KOPT-K1 (cell line): Measurements from ENCODE around the gene CA10.

Source experiments
- H3K27ac ChIP-seq: fragments of 200-600 bp; sonication (generic); 2 replicates; pipeline ENCODE4 v1.5.1; 2016; ENCODE audit warnings: antibody characterized with exemption, mild to moderate bottlenecking, low read depth, low read length; ENCODE audit not compliant: poor library complexity, severe bottlenecking
- H3K36me3 ChIP-seq: fragments of 200-600 bp; sonication (generic); 2 replicates; pipeline ENCODE4 v1.5.1; 2017; ENCODE audit warnings: antibody characterized with exemption, mild to moderate bottlenecking, low read length, moderate library complexity; ENCODE audit not compliant: insufficient read depth
- H3K9me3 ChIP-seq: fragments of 200-600 bp; sonication (generic); 2 replicates; pipeline ENCODE4 v1.5.1; 2017; ENCODE audit warnings: antibody characterized with exemption, low read length, mild to moderate bottlenecking; ENCODE audit not compliant: insufficient read depth, poor library complexity, severe bottlenecking

Gene CA10

DNA sequence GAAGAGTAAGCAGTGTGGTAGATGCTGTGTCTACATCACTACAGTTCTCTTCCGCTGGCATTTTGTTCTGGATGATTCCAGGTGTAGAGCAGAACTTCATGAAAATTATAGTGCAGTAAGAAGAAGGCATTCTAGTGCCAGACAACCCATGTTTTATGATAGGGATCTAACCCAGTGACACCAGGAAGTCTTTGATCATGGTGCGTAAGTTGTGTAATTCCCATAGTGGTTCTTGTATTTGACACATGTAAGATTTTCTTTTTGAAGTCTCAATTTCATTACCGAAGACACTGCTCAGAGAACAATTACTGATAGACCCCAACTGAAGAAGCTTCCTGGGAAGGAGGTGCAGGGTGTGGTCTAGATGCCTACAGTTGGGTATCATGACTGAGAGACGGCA is 356.9 kb downstream of the CA10 start:
- H3K27ac ChIP-seq = no peak overlapping the region
- no peaks in the 10 kb centered on the region for H3K36me3 ChIP-seq
- no peaks in the 10 kb centered on the region for H3K9me3 ChIP-seq

DNA sequence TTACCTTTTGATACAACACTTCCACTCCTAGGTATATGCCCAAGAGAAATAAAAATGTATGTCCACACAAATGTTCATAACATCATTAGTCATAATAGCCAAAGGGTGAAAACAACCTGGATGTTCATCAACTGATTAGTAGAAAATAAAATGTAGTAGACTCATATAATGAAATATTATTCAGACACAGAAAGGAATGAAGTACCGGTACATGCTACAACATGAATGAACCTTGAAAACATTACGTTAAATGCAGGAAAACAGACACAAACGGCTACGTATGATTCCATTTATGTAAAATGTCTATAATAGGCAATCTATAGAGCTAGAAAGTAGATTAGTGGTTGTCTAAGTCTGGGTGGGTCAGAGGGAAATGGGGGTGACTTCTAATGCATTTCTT is 358.5 kb downstream of the CA10 start:
- Histone ChIP-seq H3K9me3 (no peaks in the 10 kb centered on the region), H3K27ac (no peak overlapping the region), H3K36me3 (no peaks in the 10 kb centered on the region)

DNA sequence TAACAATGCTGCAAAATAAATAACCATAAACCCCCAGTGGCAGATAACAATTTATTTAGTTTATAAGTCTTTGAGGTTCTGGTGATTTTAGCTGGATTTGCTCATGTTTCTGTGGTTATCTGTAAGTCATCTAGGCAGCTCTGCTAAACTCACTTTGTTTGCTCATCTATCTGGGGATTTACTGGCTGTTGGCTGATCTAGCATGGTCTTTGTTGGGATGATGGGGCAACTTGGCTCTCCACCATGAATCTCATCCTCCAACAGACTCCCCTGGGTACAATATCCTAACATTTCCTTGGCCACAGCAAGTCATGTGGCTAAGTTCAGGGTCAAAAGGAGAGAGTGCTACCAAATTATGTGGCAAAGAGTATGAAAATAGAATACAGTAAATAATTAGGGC is 359.3 kb downstream of the CA10 start:
- Histone ChIP-seq H3K27ac (no peak overlapping the region), H3K9me3 (no peaks in the 10 kb centered on the region), H3K36me3 (no peaks in the 10 kb centered on the region)

DNA sequence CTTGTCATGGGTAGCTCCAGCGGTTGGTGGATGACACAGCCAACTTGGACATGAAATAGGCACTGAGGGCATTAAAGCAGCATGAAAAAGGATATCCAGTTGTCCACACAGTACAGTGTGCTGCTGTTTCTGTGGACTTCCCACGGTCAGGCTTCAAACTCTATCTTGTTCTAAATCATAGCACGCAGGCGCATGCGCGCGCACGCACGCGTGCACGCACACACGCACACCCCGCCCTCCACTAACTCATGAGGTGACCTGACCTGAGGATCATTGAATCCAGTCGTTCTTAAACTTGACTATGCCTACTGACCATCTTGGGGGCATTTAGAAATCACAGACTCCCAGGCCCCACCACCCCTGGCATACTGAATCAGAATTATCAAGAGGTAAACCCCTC is 361.4 kb downstream of the CA10 start:
- Histone ChIP-seq H3K36me3 (no peaks in the 10 kb centered on the region), H3K9me3 (no peaks in the 10 kb centered on the region), H3K27ac (no peak overlapping the region)

DNA sequence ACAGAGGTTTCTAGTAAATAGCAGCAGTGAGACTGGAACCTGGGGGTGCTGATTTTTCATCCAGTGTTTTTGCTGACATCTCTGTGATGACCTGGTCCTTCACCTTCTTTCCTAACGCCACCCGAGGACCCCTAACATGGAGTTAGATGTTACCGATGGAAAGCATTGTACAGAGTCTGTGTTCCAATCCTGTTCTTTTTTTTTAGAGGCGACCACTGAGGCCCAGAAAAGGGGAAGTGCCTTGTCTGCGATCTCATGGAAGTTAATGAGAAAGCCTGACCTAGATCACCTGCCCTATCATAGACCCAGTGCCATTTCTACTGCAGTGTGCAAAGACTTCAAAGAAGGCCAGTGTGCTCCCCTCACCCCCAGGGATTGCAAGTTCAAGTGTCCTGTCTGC is 362.5 kb downstream of the CA10 start:
- no peaks in the 10 kb centered on the region for H3K36me3 ChIP-seq
- H3K9me3 ChIP-seq = no peaks in the 10 kb centered on the region
- no peak overlapping the region for H3K27ac ChIP-seq

DNA sequence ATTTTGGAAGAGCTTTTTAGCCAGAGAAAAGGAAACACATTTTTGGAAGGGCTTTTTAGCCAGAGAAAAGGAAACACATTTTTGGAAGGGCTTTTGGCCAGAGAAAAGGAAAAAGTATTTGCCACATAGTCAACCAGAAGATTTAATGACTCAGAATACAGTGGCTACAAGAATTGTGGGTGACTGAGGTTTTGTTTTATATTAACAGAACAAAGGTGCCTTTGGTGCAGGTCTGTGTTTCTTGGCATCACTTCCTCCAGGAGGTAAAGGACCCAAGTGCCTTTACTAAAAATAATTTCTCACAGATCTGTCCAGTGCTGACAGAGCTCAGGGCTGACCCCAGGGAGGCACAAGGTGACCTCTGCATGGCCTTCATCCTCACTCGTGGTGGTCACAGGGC is 363.1 kb downstream of the CA10 start:
- no peaks in the 10 kb centered on the region for H3K36me3 ChIP-seq
- no peak overlapping the region for H3K27ac ChIP-seq
- no peaks in the 10 kb centered on the region for H3K9me3 ChIP-seq

DNA sequence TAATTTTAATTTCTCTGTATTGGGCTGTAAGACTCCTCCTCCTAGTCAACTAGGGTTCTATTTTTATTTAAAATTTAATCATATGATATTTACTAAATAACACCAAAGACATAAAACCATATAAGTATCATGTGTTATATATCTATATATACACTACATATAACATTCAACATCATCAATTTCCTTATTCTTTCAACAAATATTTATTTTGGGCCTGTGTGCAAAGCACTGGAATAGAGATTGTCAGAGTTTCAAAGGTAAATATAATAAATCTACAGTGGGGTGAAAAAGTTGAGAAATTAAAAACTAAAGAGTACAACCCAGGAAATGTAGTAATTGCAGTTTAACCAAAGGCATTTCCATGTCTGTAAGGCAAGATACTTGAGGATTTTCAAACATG is 364.0 kb downstream of the CA10 start:
- H3K9me3 ChIP-seq = no peaks in the 10 kb centered on the region
- no peaks in the 10 kb centered on the region for H3K36me3 ChIP-seq
- no peak overlapping the region for H3K27ac ChIP-seq

DNA sequence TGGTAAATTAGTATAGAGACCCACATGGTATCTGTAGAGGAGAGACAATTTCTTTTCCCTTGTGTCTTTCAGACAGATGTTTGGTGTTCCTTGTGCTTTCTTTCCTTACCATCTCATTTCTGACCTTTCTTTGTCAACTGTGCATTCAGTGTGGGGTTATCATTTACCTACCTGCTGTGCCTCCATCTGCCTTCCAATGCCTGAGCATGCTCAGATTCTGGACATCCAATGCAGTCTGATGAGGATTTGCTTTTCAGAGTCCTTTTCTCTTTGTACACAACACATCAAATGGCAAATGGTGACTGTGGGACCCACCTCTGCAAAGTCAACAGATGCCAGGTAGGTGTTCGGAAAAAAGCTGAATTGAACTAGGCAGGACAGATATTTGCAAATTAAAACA is 364.8 kb downstream of the CA10 start:
- H3K27ac ChIP-seq = no peak overlapping the region
- no peaks in the 10 kb centered on the region for H3K36me3 ChIP-seq
- H3K9me3 ChIP-seq = no peaks in the 10 kb centered on the region

DNA sequence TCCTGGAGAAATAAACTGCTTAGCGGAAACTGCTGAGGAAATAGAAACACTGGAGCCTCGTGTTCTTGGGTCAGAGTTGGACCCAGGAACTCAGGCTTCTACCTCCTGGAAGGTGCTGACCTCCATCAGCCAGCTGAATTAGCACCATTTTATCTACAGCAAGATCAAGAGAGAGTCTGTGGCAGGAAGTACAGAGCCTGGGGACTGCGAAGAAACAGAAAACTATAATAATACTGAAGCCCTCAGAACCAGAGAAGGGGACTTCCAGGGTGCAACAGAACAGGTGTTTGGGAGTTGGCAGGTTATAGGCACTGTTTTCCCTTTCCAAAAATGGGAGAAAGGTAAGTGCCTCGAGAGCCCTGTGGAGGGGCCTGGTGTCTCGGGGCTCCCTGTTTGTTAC is 379.7 kb downstream of the CA10 start:
- H3K9me3 ChIP-seq = no peaks in the 10 kb centered on the region
- H3K36me3 ChIP-seq = no peaks in the 10 kb centered on the region
- H3K27ac ChIP-seq = no peak overlapping the region

DNA sequence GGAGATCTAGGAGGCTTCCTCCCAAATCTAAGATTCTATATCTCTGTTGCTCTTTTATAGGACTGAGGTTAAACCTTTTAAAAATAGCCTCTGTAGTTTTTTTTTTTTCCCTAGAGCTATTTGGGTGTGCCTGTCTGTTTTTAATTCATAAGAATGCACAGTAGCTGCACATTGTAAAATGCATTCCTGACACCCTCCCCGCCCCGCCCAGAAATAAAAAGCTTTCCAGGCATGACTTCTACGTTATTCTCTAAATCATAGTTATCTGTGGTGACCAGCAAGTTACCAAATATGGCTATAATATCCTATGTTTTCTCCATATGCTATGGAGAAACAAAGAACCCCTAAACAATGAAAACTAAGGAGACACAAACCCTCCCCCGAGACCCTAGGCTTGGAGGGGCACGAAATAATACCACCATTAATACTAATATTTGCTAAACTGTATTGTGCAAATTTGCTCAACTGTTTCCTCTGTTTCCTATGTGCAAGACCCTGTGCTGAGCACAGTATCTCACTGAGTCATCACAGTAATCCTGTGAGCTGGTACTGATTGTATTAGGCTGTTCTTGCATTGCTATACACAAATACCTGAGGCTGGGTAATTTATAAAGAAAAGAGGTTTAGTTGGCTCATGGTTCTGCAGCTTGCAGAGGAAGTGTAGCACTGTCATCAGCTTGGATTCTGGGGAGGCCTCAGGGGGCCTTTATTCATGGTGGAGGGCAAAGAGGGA is 388.3 kb downstream of the CA10 start:
- Histone ChIP-seq H3K9me3 (no peaks in the 10 kb centered on the region), H3K36me3 (no peaks in the 10 kb centered on the region), H3K27ac (no peak overlapping the region)

DNA sequence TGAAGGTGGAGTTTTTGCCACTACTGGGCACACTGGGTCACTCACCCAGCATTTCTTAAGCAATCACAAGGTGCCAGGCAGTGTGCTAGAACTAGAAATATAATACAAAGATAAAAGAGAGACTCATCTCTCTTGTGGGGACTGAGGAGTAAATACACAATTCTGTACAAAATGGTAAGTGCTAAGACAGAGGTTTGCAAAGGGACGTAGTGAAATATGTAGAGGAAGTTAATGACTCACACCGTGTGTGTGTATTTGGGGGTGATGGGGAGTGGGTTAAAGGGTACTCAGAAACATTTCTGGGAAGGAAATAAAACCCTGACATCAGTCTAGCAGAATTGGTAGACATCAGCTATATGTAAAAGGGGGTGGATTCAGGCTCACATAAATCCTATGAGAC is 389.3 kb downstream of the CA10 start:
- H3K36me3 ChIP-seq = no peaks in the 10 kb centered on the region
- no peaks in the 10 kb centered on the region for H3K9me3 ChIP-seq
- no peak overlapping the region for H3K27ac ChIP-seq

DNA sequence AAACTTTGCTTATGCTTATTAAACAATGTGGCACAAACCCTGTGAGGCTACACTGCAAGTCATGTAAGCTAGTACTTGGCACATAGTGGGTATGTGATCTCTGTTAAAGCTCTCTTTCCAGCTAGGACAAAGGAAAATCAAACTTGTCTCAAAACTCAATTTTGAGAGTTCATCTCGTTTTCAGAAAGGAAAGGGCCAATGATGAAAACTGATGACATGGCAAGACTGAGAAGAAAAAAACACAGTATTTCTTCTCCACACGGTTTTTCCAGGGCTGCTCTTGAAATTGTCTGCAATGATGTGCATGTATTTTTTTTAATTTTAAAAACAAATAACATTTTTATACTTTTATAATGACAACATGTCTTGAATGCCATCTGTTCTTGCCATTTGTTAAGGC is 389.8 kb downstream of the CA10 start:
- H3K27ac ChIP-seq = no peak overlapping the region

DNA sequence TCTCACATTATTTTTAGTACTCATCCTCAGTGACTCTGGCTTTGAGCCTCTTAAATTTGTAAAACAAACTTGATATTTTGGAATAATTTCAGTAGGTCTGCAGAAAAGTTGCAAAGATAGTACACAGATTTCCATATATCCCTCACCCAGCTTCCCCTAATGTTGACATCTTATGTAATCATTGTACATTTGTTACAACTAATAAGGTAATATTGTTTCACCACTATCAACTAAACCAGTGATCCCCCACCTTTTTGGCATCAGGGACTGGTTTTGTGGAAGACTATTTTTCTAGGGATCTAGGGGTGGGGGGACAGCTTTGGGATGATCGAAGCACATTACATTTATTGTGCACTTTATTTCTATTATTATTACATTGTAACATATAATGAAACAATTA is 391.2 kb downstream of the CA10 start:
- Histone ChIP-seq H3K27ac (no peak overlapping the region), H3K9me3 (no peaks in the 10 kb centered on the region)

More for the DNA sequence above, 389.8 kb downstream of the CA10 start:
- no peaks in the 10 kb centered on the region for H3K9me3 ChIP-seq
- no peaks in the 10 kb centered on the region for H3K36me3 ChIP-seq

DNA sequence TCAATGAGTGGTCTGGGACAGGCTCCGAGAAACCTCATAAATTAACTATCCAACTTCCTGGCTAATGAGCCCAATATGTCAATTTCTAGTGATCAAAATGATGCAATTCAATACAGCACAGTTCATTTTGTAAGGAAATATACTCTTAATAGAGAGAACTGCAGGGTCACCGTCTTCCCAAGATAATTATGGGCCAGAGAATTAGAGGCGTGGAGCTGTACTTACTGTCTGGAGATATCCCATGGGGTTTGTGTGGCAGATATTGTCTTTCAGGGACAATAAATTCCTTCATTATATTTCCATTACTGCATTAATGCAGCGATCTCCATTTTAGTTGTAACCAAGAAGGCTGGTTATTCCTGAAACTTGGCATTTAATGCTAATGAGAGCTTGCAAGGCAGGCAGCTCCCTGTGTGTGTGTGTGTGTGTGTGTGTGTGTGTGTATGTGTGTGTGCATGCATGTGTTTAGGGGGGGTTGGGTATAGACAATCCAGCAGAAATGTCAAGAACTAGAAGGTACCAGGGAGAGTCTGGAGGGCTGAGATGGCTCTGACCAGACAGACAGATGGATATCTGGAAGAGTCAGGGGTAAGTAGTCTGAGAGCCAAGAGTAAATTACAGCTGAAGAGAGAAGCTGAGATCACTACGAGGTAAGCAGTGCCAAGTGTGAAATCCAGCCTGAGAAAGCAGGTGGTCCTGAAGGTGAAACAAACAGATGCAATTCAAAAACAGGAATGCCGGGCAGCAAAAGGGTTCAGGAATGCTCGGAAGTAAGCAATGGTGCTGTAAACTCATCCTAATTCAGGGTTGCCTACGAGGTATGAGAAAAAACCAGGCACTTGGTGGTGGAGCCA is 393.0 kb downstream of the CA10 start:
- no peaks in the 10 kb centered on the region for H3K9me3 ChIP-seq
- no peaks in the 10 kb centered on the region for H3K36me3 ChIP-seq
- H3K27ac ChIP-seq = no peak overlapping the region

More for the DNA sequence above, 391.2 kb downstream of the CA10 start:
- H3K36me3 ChIP-seq = no peaks in the 10 kb centered on the region

DNA sequence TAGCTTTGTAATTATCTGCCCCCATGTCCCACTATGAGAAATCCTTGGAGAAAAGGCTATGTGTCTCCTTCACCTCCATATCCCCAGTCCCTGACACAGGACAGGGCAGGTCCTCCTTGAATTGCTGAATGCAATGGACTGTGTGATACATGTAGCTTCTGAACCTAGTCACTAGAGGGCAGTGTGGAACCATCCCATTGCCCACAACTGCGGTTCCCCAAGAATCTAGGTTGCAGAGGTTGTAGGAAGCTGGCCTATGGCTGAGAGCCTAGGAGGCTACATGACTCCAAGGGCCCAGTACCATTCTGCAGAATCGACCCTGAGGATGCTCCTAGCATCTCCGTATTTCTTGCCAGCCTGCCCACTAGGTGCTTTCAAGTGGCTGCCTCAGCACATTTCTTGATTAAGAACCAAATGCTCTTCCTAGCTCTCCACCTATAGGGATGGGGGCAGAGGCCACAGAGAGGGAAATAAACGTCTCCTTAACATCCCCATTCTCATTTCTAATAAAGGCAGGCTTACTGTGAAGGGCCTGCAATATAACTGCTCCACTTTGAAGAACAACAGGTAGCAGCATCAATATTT is 394.0 kb downstream of the CA10 start:
- no peaks in the 10 kb centered on the region for H3K36me3 ChIP-seq
- no peaks in the 10 kb centered on the region for H3K9me3 ChIP-seq
- H3K27ac ChIP-seq = no peak overlapping the region
